ENCODE measurements around the gene ATP6V0C.

DNA sequence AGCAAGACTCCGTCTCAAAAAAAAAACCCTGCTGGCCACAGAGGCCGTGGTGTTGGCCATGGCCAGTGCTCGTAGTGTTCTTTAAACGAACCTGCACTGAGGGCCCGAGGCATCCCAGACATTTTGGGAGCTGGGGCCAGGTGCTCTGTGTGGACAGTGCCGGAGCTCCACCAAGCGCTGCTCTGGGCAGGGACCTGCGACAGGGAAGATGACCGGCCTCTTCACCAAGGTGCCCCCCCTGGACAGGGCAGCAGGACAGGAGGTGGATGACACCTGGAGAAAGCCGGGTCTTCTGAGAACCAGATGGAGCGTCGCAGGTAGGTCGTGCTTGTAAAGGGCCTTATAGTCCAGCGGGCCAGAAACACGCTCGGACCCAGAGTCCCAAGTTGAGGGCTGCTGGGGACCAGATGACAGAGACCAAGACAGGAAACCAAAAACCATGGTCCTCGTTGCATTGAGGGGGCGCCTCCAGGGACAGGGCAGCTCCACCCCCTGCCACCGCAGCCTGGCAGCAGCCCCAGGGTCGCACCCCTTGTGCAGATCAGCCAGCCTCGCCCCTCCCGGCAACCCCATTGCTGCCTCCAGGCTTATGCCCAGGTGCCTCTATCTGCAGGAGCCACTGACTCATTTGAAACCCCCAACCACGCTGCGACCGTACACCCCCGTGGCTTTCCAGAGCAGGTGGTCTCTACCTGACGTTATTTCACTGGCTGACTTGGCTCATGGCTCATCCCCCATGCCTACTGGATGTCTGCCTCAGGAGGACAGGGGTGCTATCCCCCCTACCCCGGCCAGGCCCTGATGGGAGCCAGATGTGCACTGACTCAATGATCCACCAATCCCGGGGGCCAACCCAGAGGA lies 46.9 kb upstream of the ATP6V0C start:
- no peak for TF ChIP-seq FOXP1 (CRISPR knock-in tag; IDR thresholded peaks at IDR 0.05; ENCODE audit: borderline replicate concordance)
- TF ChIP-seq, protein P1, sequence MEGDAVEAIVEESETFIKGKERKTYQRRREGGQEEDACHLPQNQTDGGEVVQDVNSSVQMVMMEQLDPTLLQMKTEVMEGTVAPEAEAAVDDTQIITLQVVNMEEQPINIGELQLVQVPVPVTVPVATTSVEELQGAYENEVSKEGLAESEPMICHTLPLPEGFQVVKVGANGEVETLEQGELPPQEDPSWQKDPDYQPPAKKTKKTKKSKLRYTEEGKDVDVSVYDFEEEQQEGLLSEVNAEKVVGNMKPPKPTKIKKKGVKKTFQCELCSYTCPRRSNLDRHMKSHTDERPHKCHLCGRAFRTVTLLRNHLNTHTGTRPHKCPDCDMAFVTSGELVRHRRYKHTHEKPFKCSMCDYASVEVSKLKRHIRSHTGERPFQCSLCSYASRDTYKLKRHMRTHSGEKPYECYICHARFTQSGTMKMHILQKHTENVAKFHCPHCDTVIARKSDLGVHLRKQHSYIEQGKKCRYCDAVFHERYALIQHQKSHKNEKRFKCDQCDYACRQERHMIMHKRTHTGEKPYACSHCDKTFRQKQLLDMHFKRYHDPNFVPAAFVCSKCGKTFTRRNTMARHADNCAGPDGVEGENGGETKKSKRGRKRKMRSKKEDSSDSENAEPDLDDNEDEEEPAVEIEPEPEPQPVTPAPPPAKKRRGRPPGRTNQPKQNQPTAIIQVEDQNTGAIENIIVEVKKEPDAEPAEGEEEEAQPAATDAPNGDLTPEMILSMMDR (IDR thresholded peaks at IDR 0.05): no peak
- no peak for TF ChIP-seq CBFB (CRISPR knock-in tag; IDR thresholded peaks at IDR 0.05; ENCODE audit: low read depth)
- TF ChIP-seq TEAD1 (CRISPR knock-in tag; IDR thresholded peaks at IDR 0.05): no peak
- TF ChIP-seq, protein P2, sequence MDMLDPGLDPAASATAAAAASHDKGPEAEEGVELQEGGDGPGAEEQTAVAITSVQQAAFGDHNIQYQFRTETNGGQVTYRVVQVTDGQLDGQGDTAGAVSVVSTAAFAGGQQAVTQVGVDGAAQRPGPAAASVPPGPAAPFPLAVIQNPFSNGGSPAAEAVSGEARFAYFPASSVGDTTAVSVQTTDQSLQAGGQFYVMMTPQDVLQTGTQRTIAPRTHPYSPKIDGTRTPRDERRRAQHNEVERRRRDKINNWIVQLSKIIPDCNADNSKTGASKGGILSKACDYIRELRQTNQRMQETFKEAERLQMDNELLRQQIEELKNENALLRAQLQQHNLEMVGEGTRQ (CRISPR knock-in tag; IDR thresholded peaks at IDR 0.05): no peak
- TF ChIP-seq, protein P3, sequence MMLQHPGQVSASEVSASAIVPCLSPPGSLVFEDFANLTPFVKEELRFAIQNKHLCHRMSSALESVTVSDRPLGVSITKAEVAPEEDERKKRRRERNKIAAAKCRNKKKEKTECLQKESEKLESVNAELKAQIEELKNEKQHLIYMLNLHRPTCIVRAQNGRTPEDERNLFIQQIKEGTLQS (CRISPR knock-in tag; conservative IDR thresholded peaks at IDR 0.05): no peak
- TF ChIP-seq, protein P4, sequence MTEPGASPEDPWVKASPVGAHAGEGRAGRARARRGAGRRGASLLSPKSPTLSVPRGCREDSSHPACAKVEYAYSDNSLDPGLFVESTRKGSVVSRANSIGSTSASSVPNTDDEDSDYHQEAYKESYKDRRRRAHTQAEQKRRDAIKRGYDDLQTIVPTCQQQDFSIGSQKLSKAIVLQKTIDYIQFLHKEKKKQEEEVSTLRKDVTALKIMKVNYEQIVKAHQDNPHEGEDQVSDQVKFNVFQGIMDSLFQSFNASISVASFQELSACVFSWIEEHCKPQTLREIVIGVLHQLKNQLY (CRISPR knock-in tag; IDR thresholded peaks at IDR 0.05): no peak
- TF ChIP-seq, protein P5, sequence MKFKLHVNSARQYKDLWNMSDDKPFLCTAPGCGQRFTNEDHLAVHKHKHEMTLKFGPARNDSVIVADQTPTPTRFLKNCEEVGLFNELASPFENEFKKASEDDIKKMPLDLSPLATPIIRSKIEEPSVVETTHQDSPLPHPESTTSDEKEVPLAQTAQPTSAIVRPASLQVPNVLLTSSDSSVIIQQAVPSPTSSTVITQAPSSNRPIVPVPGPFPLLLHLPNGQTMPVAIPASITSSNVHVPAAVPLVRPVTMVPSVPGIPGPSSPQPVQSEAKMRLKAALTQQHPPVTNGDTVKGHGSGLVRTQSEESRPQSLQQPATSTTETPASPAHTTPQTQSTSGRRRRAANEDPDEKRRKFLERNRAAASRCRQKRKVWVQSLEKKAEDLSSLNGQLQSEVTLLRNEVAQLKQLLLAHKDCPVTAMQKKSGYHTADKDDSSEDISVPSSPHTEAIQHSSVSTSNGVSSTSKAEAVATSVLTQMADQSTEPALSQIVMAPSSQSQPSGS (CRISPR knock-in tag; IDR thresholded peaks at IDR 0.05; ENCODE audit: borderline replicate concordance, low read depth): no peak
- TF ChIP-seq, protein P6, sequence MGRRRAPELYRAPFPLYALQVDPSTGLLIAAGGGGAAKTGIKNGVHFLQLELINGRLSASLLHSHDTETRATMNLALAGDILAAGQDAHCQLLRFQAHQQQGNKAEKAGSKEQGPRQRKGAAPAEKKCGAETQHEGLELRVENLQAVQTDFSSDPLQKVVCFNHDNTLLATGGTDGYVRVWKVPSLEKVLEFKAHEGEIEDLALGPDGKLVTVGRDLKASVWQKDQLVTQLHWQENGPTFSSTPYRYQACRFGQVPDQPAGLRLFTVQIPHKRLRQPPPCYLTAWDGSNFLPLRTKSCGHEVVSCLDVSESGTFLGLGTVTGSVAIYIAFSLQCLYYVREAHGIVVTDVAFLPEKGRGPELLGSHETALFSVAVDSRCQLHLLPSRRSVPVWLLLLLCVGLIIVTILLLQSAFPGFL (CRISPR knock-in tag; IDR thresholded peaks at IDR 0.05; ENCODE audit: borderline replicate concordance): no peak
- TF ChIP-seq FOXK1 (CRISPR knock-in tag; IDR thresholded peaks at IDR 0.05): no peak
- no peak for TF ChIP-seq GABPB1 (CRISPR knock-in tag; IDR thresholded peaks at IDR 0.05)
- TF ChIP-seq, protein P7, sequence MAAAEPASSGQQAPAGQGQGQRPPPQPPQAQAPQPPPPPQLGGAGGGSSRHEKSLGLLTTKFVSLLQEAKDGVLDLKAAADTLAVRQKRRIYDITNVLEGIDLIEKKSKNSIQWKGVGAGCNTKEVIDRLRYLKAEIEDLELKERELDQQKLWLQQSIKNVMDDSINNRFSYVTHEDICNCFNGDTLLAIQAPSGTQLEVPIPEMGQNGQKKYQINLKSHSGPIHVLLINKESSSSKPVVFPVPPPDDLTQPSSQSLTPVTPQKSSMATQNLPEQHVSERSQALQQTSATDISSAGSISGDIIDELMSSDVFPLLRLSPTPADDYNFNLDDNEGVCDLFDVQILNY (CRISPR knock-in tag; IDR thresholded peaks at IDR 0.05): no peak
- TF ChIP-seq NFYB (CRISPR knock-in tag; conservative IDR thresholded peaks at IDR 0.05; ENCODE audit: low read depth): no peak
- TF ChIP-seq, protein P8, sequence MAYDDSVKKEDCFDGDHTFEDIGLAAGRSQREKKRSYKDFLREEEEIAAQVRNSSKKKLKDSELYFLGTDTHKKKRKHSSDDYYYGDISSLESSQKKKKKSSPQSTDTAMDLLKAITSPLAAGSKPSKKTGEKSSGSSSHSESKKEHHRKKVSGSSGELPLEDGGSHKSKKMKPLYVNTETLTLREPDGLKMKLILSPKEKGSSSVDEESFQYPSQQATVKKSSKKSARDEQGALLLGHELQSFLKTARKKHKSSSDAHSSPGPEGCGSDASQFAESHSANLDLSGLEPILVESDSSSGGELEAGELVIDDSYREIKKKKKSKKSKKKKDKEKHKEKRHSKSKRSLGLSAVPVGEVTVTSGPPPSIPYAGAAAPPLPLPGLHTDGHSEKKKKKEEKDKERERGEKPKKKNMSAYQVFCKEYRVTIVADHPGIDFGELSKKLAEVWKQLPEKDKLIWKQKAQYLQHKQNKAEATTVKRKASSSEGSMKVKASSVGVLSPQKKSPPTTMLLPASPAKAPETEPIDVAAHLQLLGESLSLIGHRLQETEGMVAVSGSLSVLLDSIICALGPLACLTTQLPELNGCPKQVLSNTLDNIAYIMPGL (CRISPR knock-in tag; IDR thresholded peaks at IDR 0.05): no peak
